ENCODE results near the gene METTL21A.

METTL21A gene

GRCh38 chr2:207621501-207622039, 3.6 kb downstream of the METTL21A start:
- no peak for DNase-seq

- DNase-seq = no peak
These were observed 5.4 kb downstream of the METTL21A start for GRCh38 chr2:207619764-207620203.

GRCh38 chr2:207617011-207617671, 8.1 kb downstream of the METTL21A start:
- no peak for DNase-seq

GRCh38 chr2:207616185-207616584, 9.0 kb downstream of the METTL21A start:
- no peak for DNase-seq

- no peak for DNase-seq
These were observed 10.4 kb downstream of the METTL21A start for GRCh38 chr2:207614824-207615223.

- DNase-seq = no peak
These were observed 12.5 kb downstream of the METTL21A start for GRCh38 chr2:207612714-207613113.

GRCh38 chr2:207606829-207607228, 18.4 kb downstream of the METTL21A start:
- DNase-seq = no peak

- no peak for DNase-seq
These were observed 18.8 kb downstream of the METTL21A start for GRCh38 chr2:207606399-207606798.

- no peak for DNase-seq
These were observed 21.7 kb downstream of the METTL21A start for GRCh38 chr2:207603486-207603885.

GRCh38 chr2:207601774-207602173, 23.4 kb downstream of the METTL21A start:
- no peak for DNase-seq

- no peak for DNase-seq
These were observed 25.0 kb downstream of the METTL21A start for GRCh38 chr2:207600231-207600630.

GRCh38 chr2:207599636-207600035, 25.6 kb downstream of the METTL21A start:
- no peak for DNase-seq

GRCh38 chr2:207594731-207595130, 30.5 kb downstream of the METTL21A start:
- no peak for DNase-seq

GRCh38 chr2:207594264-207594663, 30.9 kb downstream of the METTL21A start:
- DNase-seq = no peak

- no peak for DNase-seq
These were observed 31.9 kb downstream of the METTL21A start for GRCh38 chr2:207593277-207593676.

- DNase-seq = no peak
These were observed 36.1 kb downstream of the METTL21A start for GRCh38 chr2:207589143-207589542.

- DNase-seq = no peak
These were observed 37.9 kb downstream of the METTL21A start for GRCh38 chr2:207587305-207587704.

- no peak for DNase-seq
These were observed 40.2 kb downstream of the METTL21A start for GRCh38 chr2:207584952-207585351.

GRCh38 chr2:207571370-207571769, 53.8 kb downstream of the METTL21A start:
- DNase-seq = no peak

- DNase-seq = no peak
These were observed 57.5 kb downstream of the METTL21A start for GRCh38 chr2:207567671-207568070.

GRCh38 chr2:207565736-207566500, 59.3 kb downstream of the METTL21A start:
- DNase-seq = no peak
